ENCODE measurements around the gene DIPK1C. TPM values are rescaled to one million over a fixed set of nuclear protein-coding genes. Genes with fewer than 3 reads are reported as not detected.

The DIPK1C gene
- total and polyA plus RNA-seq, 9 of the 15 experiments (the other 6 are each of a cell fraction or from before 2014, with no cell fraction given) = 0.04 to 0.32 (median 0.15) TPM; not detected in 2

- TF ChIP-seq, protein P1, sequence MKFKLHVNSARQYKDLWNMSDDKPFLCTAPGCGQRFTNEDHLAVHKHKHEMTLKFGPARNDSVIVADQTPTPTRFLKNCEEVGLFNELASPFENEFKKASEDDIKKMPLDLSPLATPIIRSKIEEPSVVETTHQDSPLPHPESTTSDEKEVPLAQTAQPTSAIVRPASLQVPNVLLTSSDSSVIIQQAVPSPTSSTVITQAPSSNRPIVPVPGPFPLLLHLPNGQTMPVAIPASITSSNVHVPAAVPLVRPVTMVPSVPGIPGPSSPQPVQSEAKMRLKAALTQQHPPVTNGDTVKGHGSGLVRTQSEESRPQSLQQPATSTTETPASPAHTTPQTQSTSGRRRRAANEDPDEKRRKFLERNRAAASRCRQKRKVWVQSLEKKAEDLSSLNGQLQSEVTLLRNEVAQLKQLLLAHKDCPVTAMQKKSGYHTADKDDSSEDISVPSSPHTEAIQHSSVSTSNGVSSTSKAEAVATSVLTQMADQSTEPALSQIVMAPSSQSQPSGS (CRISPR knock-in tag; IDR thresholded peaks at IDR 0.05) = no peak
- TF ChIP-seq, protein P2, sequence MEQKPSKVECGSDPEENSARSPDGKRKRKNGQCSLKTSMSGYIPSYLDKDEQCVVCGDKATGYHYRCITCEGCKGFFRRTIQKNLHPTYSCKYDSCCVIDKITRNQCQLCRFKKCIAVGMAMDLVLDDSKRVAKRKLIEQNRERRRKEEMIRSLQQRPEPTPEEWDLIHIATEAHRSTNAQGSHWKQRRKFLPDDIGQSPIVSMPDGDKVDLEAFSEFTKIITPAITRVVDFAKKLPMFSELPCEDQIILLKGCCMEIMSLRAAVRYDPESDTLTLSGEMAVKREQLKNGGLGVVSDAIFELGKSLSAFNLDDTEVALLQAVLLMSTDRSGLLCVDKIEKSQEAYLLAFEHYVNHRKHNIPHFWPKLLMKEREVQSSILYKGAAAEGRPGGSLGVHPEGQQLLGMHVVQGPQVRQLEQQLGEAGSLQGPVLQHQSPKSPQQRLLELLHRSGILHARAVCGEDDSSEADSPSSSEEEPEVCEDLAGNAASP (IDR thresholded peaks at IDR 0.05) = no peak
- no peak for TF ChIP-seq ZNF644 (tag; IDR thresholded peaks at IDR 0.05; ENCODE audit: low read depth)
- no peak for TF ChIP-seq TBL1XR1 (IDR thresholded peaks at IDR 0.05; ENCODE audit: low read length in 2 of 2)
- TF ChIP-seq ZEB2 (IDR thresholded peaks at IDR 0.05) = no peak
- TF ChIP-seq ZNF354B (CRISPR knock-in tag; IDR thresholded peaks at IDR 0.05) = no peak
- TF ChIP-seq, protein P3, sequence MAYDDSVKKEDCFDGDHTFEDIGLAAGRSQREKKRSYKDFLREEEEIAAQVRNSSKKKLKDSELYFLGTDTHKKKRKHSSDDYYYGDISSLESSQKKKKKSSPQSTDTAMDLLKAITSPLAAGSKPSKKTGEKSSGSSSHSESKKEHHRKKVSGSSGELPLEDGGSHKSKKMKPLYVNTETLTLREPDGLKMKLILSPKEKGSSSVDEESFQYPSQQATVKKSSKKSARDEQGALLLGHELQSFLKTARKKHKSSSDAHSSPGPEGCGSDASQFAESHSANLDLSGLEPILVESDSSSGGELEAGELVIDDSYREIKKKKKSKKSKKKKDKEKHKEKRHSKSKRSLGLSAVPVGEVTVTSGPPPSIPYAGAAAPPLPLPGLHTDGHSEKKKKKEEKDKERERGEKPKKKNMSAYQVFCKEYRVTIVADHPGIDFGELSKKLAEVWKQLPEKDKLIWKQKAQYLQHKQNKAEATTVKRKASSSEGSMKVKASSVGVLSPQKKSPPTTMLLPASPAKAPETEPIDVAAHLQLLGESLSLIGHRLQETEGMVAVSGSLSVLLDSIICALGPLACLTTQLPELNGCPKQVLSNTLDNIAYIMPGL (CRISPR knock-in tag; IDR thresholded peaks at IDR 0.05) = no peak
- no peak for TF ChIP-seq CBX1 (IDR thresholded peaks at IDR 0.05; ENCODE audit: low read depth)
- no peak for TF ChIP-seq PREB (CRISPR knock-in tag; IDR thresholded peaks at IDR 0.05)
- no peak for TF ChIP-seq ILF3 (IDR thresholded peaks at IDR 0.05; ENCODE audit: borderline replicate concordance)
- no peak for TF ChIP-seq ZC3H4 (CRISPR knock-in tag; IDR thresholded peaks at IDR 0.05; ENCODE audit: borderline replicate concordance)
- TF ChIP-seq CTBP1 (IDR thresholded peaks at IDR 0.05; ENCODE audit: borderline replicate concordance) = no peak
- peak; percentile 59 for TF ChIP-seq CEBPG (CRISPR knock-in tag; IDR thresholded peaks at IDR 0.05)
- TF ChIP-seq CEBPG (tag; conservative IDR thresholded peaks at IDR 0.05 in 1 of 2, IDR thresholded peaks at IDR 0.05 in 1 of 2) = peak in 1 of 2 experiments; percentile 46; a peak in 1 of 4 replicates
- no peak for TF ChIP-seq NCOA4 (IDR thresholded peaks at IDR 0.05; ENCODE audit: partially characterized antibody)
- TF ChIP-seq SP2 (IDR thresholded peaks at IDR 0.05; ENCODE audit: extremely low read depth, low read depth, low read length, poor library complexity, severe bottlenecking) = no peak
- TF ChIP-seq GABPB1 (CRISPR knock-in tag; IDR thresholded peaks at IDR 0.05) = no peak
- TF ChIP-seq ZNF408 (CRISPR knock-in tag; IDR thresholded peaks at IDR 0.05; ENCODE audit: low read depth) = no peak
- TF ChIP-seq, protein P4, sequence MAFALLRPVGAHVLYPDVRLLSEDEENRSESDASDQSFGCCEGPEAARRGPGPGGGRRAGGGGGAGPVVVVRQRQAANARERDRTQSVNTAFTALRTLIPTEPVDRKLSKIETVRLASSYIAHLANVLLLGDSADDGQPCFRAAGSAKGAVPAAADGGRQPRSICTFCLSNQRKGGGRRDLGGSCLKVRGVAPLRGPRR (CRISPR knock-in tag; IDR thresholded peaks at IDR 0.05) = no peak
- TF ChIP-seq ARNT (IDR thresholded peaks at IDR 0.05) = no peak
These were observed 41.9 kb upstream of the DIPK1C start (continued) for GRCh38 chr18:74498712-74499627.
